Psoas muscle (tissue), 8 donors: ENCODE data around the gene AARS1. TPM values are rescaled to one million over a fixed set of nuclear protein-coding genes. Genes with fewer than 3 reads are reported as not detected.
"Not testable (repeated sequence)": the region's sequence is repeated elsewhere in the genome, so short reads cannot be mapped to it uniquely, and the experiment has no call there.

ENCODE experiments used
- ATAC-seq, 4 donors: fragments of 200-7000 bp; cut with Tn5 transposase; one replicate each; pipeline ENCODE4 v1.9.1; 2020; ENCODE audit warnings: moderate library complexity in 3 of 4, mild to moderate bottlenecking in 2 of 4
- DNase-seq, 2 donors: peaks; one replicate each; pipeline ENCODE4 v3.0.0-alpha.2; 2020
- H3K27ac ChIP-seq: fragments of 200-600 bp; one replicate; pipeline ENCODE4 v1.8.0; 2022
- H3K27me3 ChIP-seq, 3 donors: fragments of 200-600 bp in 1 of 3; one replicate each; pipeline versions ENCODE4 v1.6.1 to v1.8.0; 2013 to 2022; ENCODE audit warnings: low read length in 2 of 3, mild to moderate bottlenecking in 2 of 3, moderate library complexity in 1 of 3; ENCODE audit not compliant: insufficient read depth in 3 of 3
- H3K36me3 ChIP-seq, 2 donors: fragments of 200-600 bp in 1 of 2; one replicate each; pipeline versions ENCODE4 v1.6.1 to v1.8.0; 2013 to 2022; ENCODE audit warnings: low read depth in 1 of 2, mild to moderate bottlenecking in 1 of 2, moderate library complexity in 1 of 2; ENCODE audit not compliant: insufficient read depth in 1 of 2
- H3K4me1 ChIP-seq: fragments of 200-600 bp; one replicate; pipeline ENCODE4 v1.8.0; 2022
- H3K4me3 ChIP-seq: fragments of 200-600 bp; one replicate; pipeline ENCODE4 v1.8.0; 2022; ENCODE audit warnings: mild to moderate bottlenecking
- H3K9me3 ChIP-seq: fragments of 200-600 bp; one replicate; pipeline ENCODE4 v1.8.0; 2022
- CTCF ChIP-seq: fragments of 200-600 bp; IDR thresholded peaks from one replicate; pipeline ENCODE4 v1.8.0; 2022; ENCODE audit warnings: antibody characterized with exemption
- WGBS, 3 donors: extraction: QIAGEN DNeasy Blood & Tissue Kit; methylation state at CpG; one replicate each; pipeline versions ENCODE4 v1.1.6 to v1.1.7; 2013; 5-methylcytosine and 5-hydroxymethylcytosine counted together
- intact Hi-C, 2 donors: fragments of 100-400 bp; cut with DNase I; formaldehyde crosslinking; loops; one replicate each; pipeline versions ENCODE4 v1.11.0 to v1.14.2; 2022
- polyA plus RNA-seq, 3 donors: library from polyadenylated mRNA; stranded (reverse); fragments of 200-250 nt; gene quantifications; one replicate each; pipeline ENCODE4 v1.2.3, GENCODE V29; 2013
- total RNA-seq, 4 donors: library from RNA; stranded (reverse); fragmentation: NEBNext Ultra II Directional in 2 of 4; extraction: Animal tissue kit (Norgen Biotek cat#: 25700) in 2 of 4; gene quantifications; one replicate each; pipeline versions ENCODE4 v1.2.1 to v1.2.4, GENCODE V29; 2021 to 2023
- donor health status: healthy with polysubstance abuse.
- donor health status: DM: no; HTN: no; CAD: no; lungs with moderate emphysema.
- donor health status: Bipolar disorder and iron deficiency.
- donor health status: healthy.
- donor health status: DM: yes; HTN: yes; CAD: no.
- donor health status: DM: no; HTN: no; CAD: no.
- donor health status: DM: no; HTN: no; CAD: no.
- donor health status: DM: yes; HTN: yes; CAD: no.

The AARS1 gene
- total and polyA plus RNA-seq, 7 donors = 37.4 to 86.3 (median 63.9) TPM

GRCh38 chr16:70276392-70276791 lies 12.9 kb downstream of the AARS1 start:
- Histone ChIP-seq H3K4me1 (no peaks in the 10 kb centered on the region), H3K4me3 (no peak overlapping the region), H3K27ac (no peak overlapping the region), H3K9me3 (no peaks in the 10 kb centered on the region), H3K27me3 (no peaks in the 10 kb centered on the region), H3K36me3 (peaks cover 30 to 99% of the 10 kb centered on the region in 2 donors)
- no peak for TF ChIP-seq CTCF
- 77 to 92% (median 83%) methylated on average over 1 of the region's 1 CpG for whole genome bisulfite sequencing, 3 donors
- intact Hi-C loops = no loop called here
- DNase-seq (no peak), ATAC-seq (no peak)

GRCh38 chr16:70271696-70272095 lies 17.6 kb downstream of the AARS1 start:
- Histone ChIP-seq H3K4me1 (no peaks in the 10 kb centered on the region), H3K36me3 (peaks cover 16 to 99% of the 10 kb centered on the region in 2 donors), H3K4me3 (no peak overlapping the region), H3K27ac (no peak overlapping the region), H3K9me3 (no peaks in the 10 kb centered on the region), H3K27me3 (no peaks in the 10 kb centered on the region)
- TF ChIP-seq CTCF = no peak
- 92 to 93% (median 92%) methylated on average over 10 of the region's 10 CpGs for WGBS, 3 donors
- ATAC-seq = no peak
- DNase-seq = no peak
- intact Hi-C loops = no loop called here

- intact Hi-C loops = no loop called here
- WGBS, 3 donors = 87 to 91% (median 90%) methylated on average over 3 of the region's 3 CpGs
- no peak overlapping the region for H3K27ac ChIP-seq
- peaks cover 17 to 99% of the 10 kb centered on the region in 2 donors for H3K36me3 ChIP-seq
- no peak for DNase-seq
- no peak for TF ChIP-seq CTCF
- no peak for ATAC-seq
- H3K27me3 ChIP-seq = no peaks in the 10 kb centered on the region
- H3K4me1 ChIP-seq = no peaks in the 10 kb centered on the region
- no peaks in the 10 kb centered on the region for H3K9me3 ChIP-seq
- no peak overlapping the region for H3K4me3 ChIP-seq
Observed at GRCh38 chr16:70270176-70270575, 19.1 kb downstream of the AARS1 start.

GRCh38 chr16:70269471-70269870 lies 19.8 kb downstream of the AARS1 start:
- Histone ChIP-seq H3K27me3 (no peaks in the 10 kb centered on the region), H3K4me1 (no peaks in the 10 kb centered on the region), H3K27ac (no peak overlapping the region), H3K4me3 (no peak overlapping the region), H3K9me3 (no peaks in the 10 kb centered on the region), H3K36me3 (peaks cover 23 to 99% of the 10 kb centered on the region in 2 donors)
- peak in 1 of 2 donors; percentile 35 for DNase-seq
- ATAC-seq = no peak
- intact Hi-C loops = loop anchor here in 1 of 2 donors (10.0 kb wide), 1 partner anchor 115 kb away; no protein-coding TSS in a partner anchor
- 92 to 97% (median 96%) methylated on average over 12 of the region's 12 CpGs for WGBS, 3 donors
- no peak for TF ChIP-seq CTCF

- not testable (repeated sequence) for H3K27ac ChIP-seq, H3K4me1 ChIP-seq, H3K27me3 ChIP-seq, DNase-seq, ATAC-seq, H3K4me3 ChIP-seq, H3K9me3 ChIP-seq
- H3K36me3 ChIP-seq = peaks cover 24 to 99% of the 10 kb centered on the region in 2 donors
- 92 to 95% (median 93%) methylated on average over 10 of the region's 10 CpGs for WGBS, 3 donors
- intact Hi-C loops = loop anchor here in 1 of 2 donors (10.0 kb wide), 1 partner anchor 113 kb away; no protein-coding TSS in a partner anchor
Observed at GRCh38 chr16:70267922-70268321, 21.4 kb downstream of the AARS1 start.
